IMR-90 (cell line): ENCODE measurements around the gene CELSR2. TPM values are rescaled to one million over a fixed set of nuclear protein-coding genes. Genes with fewer than 3 reads are reported as not detected.

Experiments used
- ATAC-seq: fragments of 200-7000 bp; cut with Tn5 transposase; 2 replicates; pipeline ENCODE4 v1.9.1; 2020; ENCODE audit warnings: low read depth, mild to moderate bottlenecking, moderate library complexity
- BruUV-seq: library from RNA; stranded (reverse); fragments of 400-500 nt; replicated peaks from 2 replicates; lab custom pipeline; 2021; lab: Mats Ljungman, UMichigan
- CTCF ChIA-PET: fragments of 300-600 bp; formaldehyde crosslinking; extraction: SDS; loops from one replicate; lab custom pipeline; 2021; ENCODE audit warnings: antibody characterized with exemption; lab: Yijun Ruan, JAX
- POLR2A ChIA-PET: fragments of 300-600 bp; sonication (Branson Sonifier 250); formaldehyde crosslinking; loops from one replicate; lab custom pipeline; 2022; ENCODE audit warnings: antibody characterized with exemption; ENCODE audit not compliant: unreplicated experiment; lab: Charles Lee
- DNase-seq: peaks from one replicate; pipeline ENCODE4 v3.0.0; 2013
- H2AFZ ChIP-seq: replicated peaks from 2 replicates; pipeline ENCODE3; 2013; ENCODE audit warnings: low read length, mild to moderate bottlenecking; ENCODE audit not compliant: poor library complexity
- H2AK5ac ChIP-seq: 2 replicates; pipeline ENCODE4 v1.6.1; 2013; ENCODE audit warnings: low read depth, low read length, inconsistent platforms
- H2AK9ac ChIP-seq: replicated peaks from 2 replicates; pipeline ENCODE3; 2013; ENCODE audit warnings: mild to moderate bottlenecking, low read depth, low read length, moderate library complexity; ENCODE audit not compliant: poor library complexity
- H2BK120ac ChIP-seq: 2 replicates; pipeline ENCODE4 v1.6.1; 2013; ENCODE audit warnings: low read depth, low read length, inconsistent platforms
- H2BK15ac ChIP-seq: 3 replicates; pipeline ENCODE4 v1.6.1; 2013; ENCODE audit warnings: low read depth, low read length, inconsistent platforms
- H2BK20ac ChIP-seq: 2 replicates; pipeline ENCODE4 v1.6.1; 2013; ENCODE audit warnings: low read depth, mild to moderate bottlenecking, inconsistent platforms, low read length, moderate library complexity
- H2BK5ac ChIP-seq: 2 replicates; pipeline ENCODE4 v1.6.1; 2013; ENCODE audit warnings: mild to moderate bottlenecking, low read depth, low read length, inconsistent platforms; ENCODE audit not compliant: poor library complexity, severe bottlenecking
- H3K14ac ChIP-seq: replicated peaks from 2 replicates; pipeline ENCODE4 v1.6.1; 2013; ENCODE audit warnings: low read depth, low read length, inconsistent platforms
- H3K18ac ChIP-seq: 2 replicates; pipeline ENCODE4 v1.6.1; 2013; ENCODE audit warnings: low read depth, low read length, control low read depth
- H3K23ac ChIP-seq: 2 replicates; pipeline ENCODE4 v1.6.1; 2013; ENCODE audit warnings: low read depth, low read length, inconsistent platforms
- H3K27ac ChIP-seq: 2 replicates; pipeline ENCODE4 v1.5.1; 2013; ENCODE audit warnings: mild to moderate bottlenecking, control low read depth, low read length; ENCODE audit not compliant: insufficient read depth
- H3K27me3 ChIP-seq: 2 replicates; pipeline ENCODE4 v1.6.1; 2013; ENCODE audit warnings: low read length; ENCODE audit not compliant: control insufficient read depth, insufficient read depth
- H3K36me3 ChIP-seq: 2 replicates; pipeline ENCODE4 v1.6.1; 2013; ENCODE audit warnings: low read length, mixed read lengths; ENCODE audit not compliant: control insufficient read depth, insufficient read depth
- H3K4ac ChIP-seq: 2 replicates; pipeline ENCODE4 v1.6.1; 2013; ENCODE audit warnings: low read depth, low read length, inconsistent platforms
- H3K4me1 ChIP-seq: 2 replicates; pipeline ENCODE4 v1.6.1; 2013; ENCODE audit warnings: low read length, mixed read lengths; ENCODE audit not compliant: control insufficient read depth, insufficient read depth
- H3K4me2 ChIP-seq: 2 replicates; pipeline ENCODE4 v1.6.1; 2013; ENCODE audit warnings: low read depth, mild to moderate bottlenecking, control low read depth, low read length, moderate library complexity
- H3K4me3 ChIP-seq: 2 replicates; pipeline ENCODE4 v1.5.1; 2013; ENCODE audit warnings: low read depth, mild to moderate bottlenecking, control low read depth, low read length, moderate library complexity; ENCODE audit not compliant: insufficient read depth
- H3K56ac ChIP-seq: 2 replicates; pipeline ENCODE4 v1.6.1; 2013; ENCODE audit warnings: low read length, inconsistent platforms; ENCODE audit not compliant: insufficient read depth; ENCODE audit errors: extremely low read depth
- H3K79me1 ChIP-seq, 2 experiments: 2 replicates each; pipeline ENCODE4 v1.6.1; 2013; ENCODE audit warnings: low read length in 2 of 2, inconsistent platforms in 1 of 2, low read depth in 1 of 2
- H3K9ac ChIP-seq: 2 replicates; pipeline ENCODE4 v1.6.1; 2013; ENCODE audit warnings: low read depth, low read length, control low read depth
- H3K9me1 ChIP-seq: 2 replicates; pipeline ENCODE4 v1.6.1; 2013; ENCODE audit warnings: low read length, inconsistent platforms; ENCODE audit not compliant: insufficient read depth
- H3K9me3 ChIP-seq: 2 replicates; pipeline ENCODE4 v1.6.1; 2013; ENCODE audit warnings: low read length; ENCODE audit not compliant: control insufficient read depth, insufficient read depth
- H4K20me1 ChIP-seq: 2 replicates; pipeline ENCODE4 v1.6.1; 2013; ENCODE audit warnings: low read length, inconsistent platforms; ENCODE audit not compliant: insufficient read depth
- H4K5ac ChIP-seq: 2 replicates; pipeline ENCODE4 v1.6.1; 2013; ENCODE audit warnings: mild to moderate bottlenecking, low read depth, low read length, control low read depth
- H4K8ac ChIP-seq, 2 experiments: 2 replicates each; pipeline ENCODE4 v1.6.1; 2013; ENCODE audit warnings: low read depth in 2 of 2, low read length in 2 of 2, control low read depth in 1 of 2, inconsistent platforms in 1 of 2
- H4K91ac ChIP-seq: 2 replicates; pipeline ENCODE4 v1.6.1; 2013; ENCODE audit warnings: low read depth, low read length, inconsistent platforms; ENCODE audit not compliant: insufficient read depth
- BHLHE40 ChIP-seq: fragments of 150-350 bp; IDR thresholded peaks from 2 replicates; pipeline ENCODE4 v1.6.1; 2016; ENCODE audit warnings: mild to moderate bottlenecking, low read depth, low read length
- CEBPB ChIP-seq: IDR thresholded peaks from 2 replicates; pipeline ENCODE4 v1.6.1; 2012; ENCODE audit warnings: low read depth, low read length, improper control_type of control experiment
- CHD1 ChIP-seq: IDR thresholded peaks from 2 replicates; pipeline ENCODE4 v1.6.1; 2012; ENCODE audit warnings: low read depth, low read length, improper control_type of control experiment
- CTCF ChIP-seq: conservative IDR thresholded peaks from 2 replicates; pipeline ENCODE4 v1.5.1; 2012; ENCODE audit warnings: mild to moderate bottlenecking, low read depth, low read length, improper control_type of control experiment
- FOS ChIP-seq: fragments of 150-350 bp; IDR thresholded peaks from 2 replicates; pipeline ENCODE4 v1.6.1; 2016; ENCODE audit warnings: low read depth, low read length
- MAFK ChIP-seq: IDR thresholded peaks from 2 replicates; pipeline ENCODE4 v1.6.1; 2012; ENCODE audit warnings: low read depth, low read length, improper control_type of control experiment
- MAZ ChIP-seq: IDR thresholded peaks from 2 replicates; pipeline ENCODE4 v1.6.1; 2012; ENCODE audit warnings: low read depth, mild to moderate bottlenecking, low read length, improper control_type of control experiment, moderate library complexity, borderline replicate concordance
- MXI1 ChIP-seq: IDR thresholded peaks from 2 replicates; pipeline ENCODE4 v1.6.1; 2012; ENCODE audit warnings: low read depth, mild to moderate bottlenecking, low read length, moderate library complexity, borderline replicate concordance
- NFE2L2 ChIP-seq: fragments of 150-350 bp; IDR thresholded peaks from 2 replicates; pipeline ENCODE4 v1.6.1; 2016; ENCODE audit warnings: low read depth, mild to moderate bottlenecking, low read length
- POLR2A ChIP-seq: IDR thresholded peaks from 2 replicates; pipeline ENCODE4 v1.6.1; 2012; ENCODE audit warnings: mild to moderate bottlenecking, low read depth, low read length
- RAD21 ChIP-seq: IDR thresholded peaks from 2 replicates; pipeline ENCODE4 v1.6.1; 2012; ENCODE audit warnings: low read length, improper control_type of control experiment
- RCOR1 ChIP-seq: IDR thresholded peaks from 2 replicates; pipeline ENCODE4 v1.6.1; 2012; ENCODE audit warnings: mild to moderate bottlenecking, low read length, improper control_type of control experiment; ENCODE audit not compliant: insufficient replicate concordance
- RFX5 ChIP-seq: IDR thresholded peaks from 2 replicates; pipeline ENCODE4 v1.8.0; 2012; ENCODE audit warnings: low read depth, mild to moderate bottlenecking, low read length, moderate library complexity
- SMC3 ChIP-seq: fragments of 150-350 bp; IDR thresholded peaks from 2 replicates; pipeline ENCODE4 v1.6.1; 2016; ENCODE audit warnings: low read depth, mild to moderate bottlenecking, antibody characterized with exemption, low read length, moderate library complexity
- WGBS, 2 experiments: methylation state at CpG; one replicate each; pipeline versions ENCODE4 v1.1.5 to v1.1.7; 2013; ENCODE audit warnings: missing lambda C conversion rate in 2 of 2; ENCODE audit not compliant: insufficient read length in 1 of 2; ENCODE audit errors: extremely low coverage in 2 of 2; 5-methylcytosine and 5-hydroxymethylcytosine counted together
- dilution Hi-C: fragments of 300-500 bp; cut with HindIII; formaldehyde crosslinking; loops from one replicate; pipeline ENCODE4 v1.14.3; 2018; ENCODE audit warnings: low sequenced_read_pairs; ENCODE audit not compliant: unreplicated experiment
- in situ Hi-C: fragments of 300-500 bp; cut with MboI; formaldehyde crosslinking; loops from 3 replicates; pipeline ENCODE4 v1.14.3; 2019; ENCODE audit warnings: low sequenced_read_pairs, inconsistent platforms, mixed read lengths
- intact Hi-C: fragments of 100-400 bp; cut with micrococcal nuclease; formaldehyde crosslinking; loops from 2 replicates; pipeline ENCODE4 v1.10.0; 2022
- polyA plus RNA-seq, 3 experiments: library from polyadenylated mRNA; depleted of rRNA; stranded (reverse); fragments of >200 nt; gene quantifications; 2 replicates each; pipeline ENCODE4 v1.2.3, GENCODE V29; 2012; ENCODE audit warnings: low replicate concordance in 1 of 3
- total RNA-seq: library from RNA; depleted of rRNA; stranded (reverse); fragments of >200 nt; gene quantifications from 2 replicates; pipeline ENCODE4 v1.2.3, GENCODE V29; 2012
- TF ChIP-seq, protein P1 (sequence below): fragments of 150-350 bp; IDR thresholded peaks from 2 replicates; pipeline ENCODE4 v1.6.1; 2017; ENCODE audit warnings: mild to moderate bottlenecking, antibody characterized with exemption, low read length, low read depth
- TF ChIP-seq, protein P2 (sequence below): fragments of 150-350 bp; IDR thresholded peaks from 2 replicates; pipeline ENCODE4 v1.6.1; 2016; ENCODE audit warnings: low read depth, mild to moderate bottlenecking, low read length, moderate library complexity, borderline replicate concordance

Gene CELSR2
- total and polyA plus RNA-seq, 2 of the 4 experiments (the other 2 are of a cell fraction), result 1.3 to 5.3 TPM

DNA sequence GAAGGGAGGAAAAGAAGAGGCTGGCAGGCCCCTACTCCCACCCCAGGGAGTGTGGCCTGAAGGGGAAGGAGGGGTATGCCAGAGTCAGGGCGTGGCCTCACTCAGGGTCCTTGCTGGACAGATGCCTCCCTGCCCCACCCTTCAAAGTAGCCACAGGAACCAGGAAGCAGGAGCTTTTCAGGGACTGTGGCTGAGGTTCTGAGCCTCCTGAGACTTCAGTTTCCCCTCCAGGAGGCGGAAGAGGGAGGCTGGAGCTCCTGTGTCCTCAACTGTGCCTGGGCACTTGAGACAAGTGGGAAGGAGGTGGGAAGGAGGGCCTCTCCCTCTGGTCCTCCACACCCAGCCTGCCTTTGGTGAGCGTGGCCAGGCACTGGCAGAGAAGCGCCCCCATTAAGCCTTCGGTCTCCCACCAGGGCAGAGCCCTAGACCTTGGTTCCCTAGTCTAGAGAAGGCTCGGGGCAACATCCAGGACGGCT, 5.3 kb downstream of the CELSR2 start:
- Histone ChIP-seq H3K4me1 (peaks cover 17% of the 10 kb centered on the region), H2AK5ac (peak overlapping the region; percentile 79; the same call in 1 of the 2 replicates), H3K27me3 (no peaks in the 10 kb centered on the region), H3K4me2 (no peak overlapping the region), H3K56ac (no peak overlapping the region), H3K14ac (no peak overlapping the region), H2AK9ac (peak overlapping the region; percentile 77), H2BK15ac (peak overlapping the region; percentile 21; the same call in 1 of the 3 replicates), H4K20me1 (no peaks in the 10 kb centered on the region), H3K79me1 (0 out of 4 replicates have a peak, but pooled peaks cover 0 to 8% of the 10 kb centered on the region in 2 experiments), H3K36me3 (no peaks in the 10 kb centered on the region), H3K4ac (peak overlapping the region; percentile 74), H3K4me3 (no peak overlapping the region), H2BK5ac (no peak overlapping the region), H3K9me3 (no peaks in the 10 kb centered on the region), H4K91ac (peak overlapping the region; percentile 62; the same call in 1 of the 2 replicates), H3K27ac (no peak overlapping the region), H4K8ac (peak overlapping the region; percentile 84 to 87; a peak in 2 of 4 replicates), H4K5ac (peak overlapping the region; percentile 80), H3K18ac (peak overlapping the region; percentile 36; the same call in 1 of the 2 replicates), H2BK20ac (no peak overlapping the region), H3K23ac (no peak overlapping the region), H3K9me1 (no peaks in the 10 kb centered on the region; the same call in 1 of the 2 replicates), H3K9ac (no peak overlapping the region), H2BK120ac (peak overlapping the region; percentile 74), H2AFZ (peak overlapping the region; percentile 89)
- WGBS, 2 experiments, result 87% methylated on average over 2 of the region's 7 CpGs; no CpG with 5 or more reads in 1 of the 2 experiments
- DNase-seq (no peak), ATAC-seq (no peak)
- TF ChIP-seq CHD1, result no peak
- no peak for TF ChIP-seq MAZ
- no peak for TF ChIP-seq RFX5
- TF ChIP-seq, protein P1, sequence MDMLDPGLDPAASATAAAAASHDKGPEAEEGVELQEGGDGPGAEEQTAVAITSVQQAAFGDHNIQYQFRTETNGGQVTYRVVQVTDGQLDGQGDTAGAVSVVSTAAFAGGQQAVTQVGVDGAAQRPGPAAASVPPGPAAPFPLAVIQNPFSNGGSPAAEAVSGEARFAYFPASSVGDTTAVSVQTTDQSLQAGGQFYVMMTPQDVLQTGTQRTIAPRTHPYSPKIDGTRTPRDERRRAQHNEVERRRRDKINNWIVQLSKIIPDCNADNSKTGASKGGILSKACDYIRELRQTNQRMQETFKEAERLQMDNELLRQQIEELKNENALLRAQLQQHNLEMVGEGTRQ, result no peak
- TF ChIP-seq MAFK, result no peak
- no peak for TF ChIP-seq NFE2L2
- TF ChIP-seq CTCF, result no peak
- TF ChIP-seq RCOR1, result no peak
- no peak for TF ChIP-seq FOS
- no peak for TF ChIP-seq BHLHE40
- no peak for TF ChIP-seq RAD21
- no peak for TF ChIP-seq SMC3
- TF ChIP-seq CEBPB, result no peak
- no peak for TF ChIP-seq POLR2A
- no peak for TF ChIP-seq MXI1
- TF ChIP-seq, protein P2, sequence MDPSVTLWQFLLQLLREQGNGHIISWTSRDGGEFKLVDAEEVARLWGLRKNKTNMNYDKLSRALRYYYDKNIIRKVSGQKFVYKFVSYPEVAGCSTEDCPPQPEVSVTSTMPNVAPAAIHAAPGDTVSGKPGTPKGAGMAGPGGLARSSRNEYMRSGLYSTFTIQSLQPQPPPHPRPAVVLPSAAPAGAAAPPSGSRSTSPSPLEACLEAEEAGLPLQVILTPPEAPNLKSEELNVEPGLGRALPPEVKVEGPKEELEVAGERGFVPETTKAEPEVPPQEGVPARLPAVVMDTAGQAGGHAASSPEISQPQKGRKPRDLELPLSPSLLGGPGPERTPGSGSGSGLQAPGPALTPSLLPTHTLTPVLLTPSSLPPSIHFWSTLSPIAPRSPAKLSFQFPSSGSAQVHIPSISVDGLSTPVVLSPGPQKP, result no peak
- ChIA-PET CTCF (no interaction called here), POLR2A (no interaction called here)
- intact Hi-C loops, result no loop called here
- dilution Hi-C loops, result no loop called here
- in situ Hi-C loops, result no loop called here
- no TSS peak for BruUV-seq
